Dermis microvascular lymphatic vessel endothelial cell (primary cell): ENCODE measurements around the gene MID1. TPM values are rescaled to one million over a fixed set of nuclear protein-coding genes. Genes with fewer than 3 reads are reported as not detected.

Experiments
- DNase-seq, 2 donors: peaks; one replicate each; pipeline versions ENCODE4 v3.0.0 to v3.0.0-alpha.2; 2010; ENCODE audit warnings: low read depth in 2 of 2
- total RNA-seq: library from RNA; depleted of rRNA; stranded (reverse); fragments of >200 nt; gene quantifications from 2 replicates; pipeline ENCODE4 v1.2.1, GENCODE V29; 2014

The MID1 gene
- total RNA-seq, 1 donor from 2014 or later = 25.9 TPM

GRCh38 chrX:10577853-10578252, 42.5 kb downstream of the MID1 start:
- DNase-seq = no peak

DNA sequence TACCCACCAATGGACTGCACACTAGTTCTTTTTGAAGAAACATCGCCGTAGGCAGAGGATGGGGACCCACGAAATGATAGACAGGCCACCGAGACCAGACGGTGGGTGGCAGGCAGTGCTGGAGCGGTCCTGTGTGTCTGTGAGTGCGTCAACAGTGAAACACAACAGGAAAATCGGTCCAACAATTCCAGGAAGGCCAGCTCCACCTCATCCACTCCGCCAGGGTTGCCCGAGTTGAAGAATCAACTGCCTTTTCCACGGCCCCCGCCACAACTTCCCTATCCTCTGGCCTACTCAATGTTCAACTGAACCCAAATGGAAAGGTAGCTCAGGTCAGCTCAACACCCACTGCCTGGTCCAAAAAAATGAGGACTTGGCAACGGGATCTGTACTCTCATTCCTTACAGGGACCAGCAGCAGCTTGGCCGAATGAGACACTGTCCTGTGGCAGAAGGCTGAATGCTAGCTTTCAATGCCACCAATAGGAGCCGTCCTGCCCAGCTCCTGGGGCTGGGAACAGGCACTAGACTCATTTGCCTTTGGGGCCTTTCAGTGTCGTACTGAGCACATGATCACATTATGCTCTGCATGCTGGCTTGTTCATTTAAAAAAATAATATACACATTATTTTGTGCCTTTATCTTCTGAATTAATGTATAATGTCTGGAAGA, 43.5 kb downstream of the MID1 start:
- peak; percentile 82 to 88 for DNase-seq

DNA sequence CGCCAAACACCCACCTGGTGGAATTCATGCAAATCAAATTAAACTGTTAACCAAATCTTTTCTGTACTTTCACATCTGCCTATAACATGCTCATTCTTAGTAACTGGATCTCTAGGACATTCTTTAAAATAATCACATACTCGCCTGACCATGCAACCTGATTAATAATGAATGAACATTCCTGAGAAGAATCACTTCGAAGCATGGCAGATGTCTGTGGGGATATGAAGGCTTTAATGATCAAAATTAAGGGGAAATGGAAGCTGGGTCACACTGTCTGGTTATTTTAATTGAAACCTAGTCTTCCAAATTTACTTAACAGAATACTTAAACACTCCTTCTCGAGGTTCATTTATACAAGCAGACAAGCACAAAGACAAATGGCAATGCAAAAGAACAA, 44.2 kb downstream of the MID1 start:
- no peak for DNase-seq

GRCh38 chrX:10574663-10575062, 45.7 kb downstream of the MID1 start:
- peak; percentile 48 to 82 for DNase-seq

DNA sequence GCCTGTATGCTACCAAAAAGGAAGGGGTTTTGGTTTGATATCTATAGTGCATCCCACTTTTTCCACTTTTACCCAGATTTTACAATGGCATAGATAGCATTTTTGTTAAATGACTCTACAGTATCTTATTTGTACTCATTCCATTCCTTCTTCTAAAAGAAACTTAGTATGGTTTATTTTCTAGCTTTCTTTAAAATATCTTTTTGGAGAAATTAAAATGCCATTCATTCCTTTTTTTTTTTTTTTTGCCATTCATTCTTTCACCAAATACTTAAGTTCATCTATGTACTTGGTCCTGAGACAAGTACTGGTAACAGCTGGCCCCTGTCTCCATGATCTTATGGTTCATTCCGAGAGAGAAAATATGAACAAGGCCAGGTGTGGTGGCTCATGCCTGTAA, 49.1 kb downstream of the MID1 start:
- DNase-seq = no peak

DNA sequence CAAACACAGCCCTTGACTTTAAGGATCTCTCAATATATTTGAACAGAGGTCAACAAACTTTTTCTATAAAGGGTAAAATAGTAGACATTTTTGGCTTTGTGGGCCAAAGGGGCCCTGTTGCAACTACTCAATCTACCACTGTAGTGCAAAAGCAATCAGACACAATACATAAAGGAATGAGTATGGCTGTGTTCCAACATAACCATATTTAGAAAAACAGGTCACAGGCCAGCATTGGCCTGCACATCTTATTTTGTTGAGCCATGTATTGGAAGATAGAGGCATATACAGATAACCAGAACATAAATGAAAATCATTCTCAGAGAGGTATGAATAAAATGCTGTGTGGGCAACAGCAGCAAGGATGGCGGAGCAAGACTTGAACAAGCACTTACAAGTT, 49.8 kb downstream of the MID1 start:
- DNase-seq = peak in 1 of 2 donors; percentile 30

DNA sequence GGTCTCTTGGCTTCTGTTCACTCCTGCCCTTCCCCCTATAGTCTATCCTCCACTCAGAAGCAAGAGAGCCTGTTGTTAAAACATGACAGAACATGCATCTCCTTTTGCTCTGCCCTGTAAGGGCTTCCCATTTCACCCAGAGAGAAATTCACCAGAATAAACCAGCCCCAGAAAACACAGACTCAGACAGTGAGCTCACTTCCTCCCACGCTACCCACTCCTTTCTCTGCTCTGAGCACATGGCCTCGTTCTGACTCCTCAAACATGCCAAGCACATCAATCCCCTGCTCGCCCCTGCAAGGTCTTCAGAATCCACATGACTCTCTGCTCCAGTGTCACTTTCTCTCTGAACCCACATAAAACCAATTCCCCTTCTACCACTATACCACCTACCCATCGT, 50.4 kb downstream of the MID1 start:
- DNase-seq = no peak

- no peak for DNase-seq
Observed at GRCh38 chrX:10568428-10568827, 52.0 kb downstream of the MID1 start.

DNA sequence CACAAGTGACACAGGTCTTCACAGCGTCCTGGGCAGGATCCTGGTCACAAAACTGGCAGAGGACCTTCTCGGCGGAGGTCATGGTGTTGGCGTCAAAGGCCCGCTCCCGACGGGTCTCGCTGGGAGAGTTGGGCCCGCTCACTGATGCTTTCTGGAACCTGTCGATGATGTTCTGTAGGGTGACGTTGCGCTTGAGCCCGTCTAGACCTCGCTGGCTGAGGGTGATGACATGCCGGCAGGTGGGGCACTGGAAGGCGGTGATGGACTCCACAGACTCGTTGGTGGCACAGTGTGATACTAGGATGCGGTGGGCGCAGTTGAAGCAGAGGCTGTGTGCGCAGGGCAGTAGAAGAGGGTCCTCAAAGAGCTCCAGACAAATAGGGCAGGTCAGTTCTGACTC, 53.2 kb downstream of the MID1 start:
- DNase-seq = no peak

DNA sequence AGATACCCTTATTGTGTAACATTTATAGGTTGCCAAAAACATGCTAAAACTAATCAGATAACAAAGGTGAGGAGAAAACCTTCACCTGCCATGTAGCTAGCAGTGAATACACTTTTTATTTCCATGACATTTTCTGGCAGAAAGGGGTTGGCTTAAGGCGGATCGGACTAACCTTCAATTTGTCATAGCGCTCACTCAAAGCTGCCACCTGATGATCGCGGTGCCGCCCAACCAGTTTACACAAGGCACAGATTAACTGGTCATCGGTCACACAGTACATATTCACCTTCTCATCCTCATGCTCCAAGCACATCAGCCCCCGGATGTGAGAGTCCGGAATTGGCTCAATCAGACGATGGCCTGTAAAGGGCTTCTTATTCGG, 53.7 kb downstream of the MID1 start:
- no peak for DNase-seq

- DNase-seq = no peak
Observed at GRCh38 chrX:10564484-10564883, 55.9 kb downstream of the MID1 start.

DNA sequence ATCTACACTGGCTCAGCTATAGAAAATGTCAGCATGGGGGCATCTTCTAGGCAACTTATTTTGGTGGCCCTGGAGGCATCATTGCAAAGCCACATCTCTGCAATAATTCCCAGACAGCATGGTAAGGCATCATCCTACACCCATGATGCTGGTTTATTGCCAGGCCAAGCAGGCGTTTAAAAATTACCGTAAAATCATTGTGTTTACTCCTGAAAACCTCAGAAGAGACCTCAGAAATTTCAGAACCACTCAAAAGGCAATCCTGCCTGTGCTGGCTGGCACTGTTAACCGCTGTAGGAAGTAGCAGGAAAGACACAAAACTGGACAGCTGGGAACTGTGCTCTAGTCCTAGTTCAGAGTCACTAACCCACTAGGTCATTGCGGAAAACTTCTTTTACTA, 63.2 kb downstream of the MID1 start:
- DNase-seq = no peak

- DNase-seq = no peak
Observed at GRCh38 chrX:10556405-10556804, 64.0 kb downstream of the MID1 start.

GRCh38 chrX:10555846-10556245, 64.5 kb downstream of the MID1 start:
- no peak for DNase-seq

- peak; percentile 89 to 90 for DNase-seq
Observed at GRCh38 chrX:10554612-10555270, 65.6 kb downstream of the MID1 start.

DNA sequence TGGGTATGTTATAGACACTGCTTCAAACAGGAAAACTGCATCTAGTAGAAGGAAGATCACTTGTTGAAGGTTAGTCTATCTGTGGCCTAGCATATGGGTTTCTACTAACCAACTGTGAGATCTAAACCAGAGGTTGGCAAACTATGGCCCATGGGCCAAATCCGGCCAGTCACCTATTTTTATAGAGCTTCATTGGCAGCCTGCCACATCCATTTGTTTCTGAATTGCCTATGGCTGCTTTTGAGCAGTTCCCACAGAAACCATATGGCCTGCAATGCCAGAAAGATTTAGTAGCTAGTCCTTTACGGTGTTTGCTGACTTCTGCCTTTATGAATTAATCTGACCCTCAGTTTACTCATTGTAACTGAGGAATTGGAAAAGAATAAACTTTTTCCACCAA, 71.1 kb downstream of the MID1 start:
- peak; percentile 45 to 76 for DNase-seq

- DNase-seq = no peak
Observed at GRCh38 chrX:10548688-10549087, 71.7 kb downstream of the MID1 start.

DNA sequence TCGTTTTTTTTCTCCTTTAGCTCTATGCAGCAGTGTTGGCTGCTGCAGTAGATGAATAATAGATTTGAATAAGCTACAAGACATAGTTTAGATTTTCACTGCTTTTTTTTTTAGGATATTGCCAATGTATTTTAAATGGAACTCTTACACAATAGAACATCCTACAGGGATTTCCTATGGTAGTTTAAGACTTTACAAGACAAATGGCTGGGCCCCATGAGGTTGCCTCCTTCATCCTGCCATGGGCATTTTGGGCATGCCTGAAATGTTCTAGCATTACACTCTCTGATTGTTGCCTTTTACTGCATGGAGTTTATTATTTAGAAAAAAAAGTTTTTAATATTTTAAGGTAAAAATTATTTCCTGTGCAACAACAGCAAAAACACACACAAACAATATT, 74.5 kb downstream of the MID1 start:
- no peak for DNase-seq

- no peak for DNase-seq
Observed at GRCh38 chrX:10542586-10542985, 77.8 kb downstream of the MID1 start.

GRCh38 chrX:10538831-10539230, 81.6 kb downstream of the MID1 start:
- no peak for DNase-seq

GRCh38 chrX:10537308-10537707, 83.1 kb downstream of the MID1 start:
- DNase-seq = no peak

DNA sequence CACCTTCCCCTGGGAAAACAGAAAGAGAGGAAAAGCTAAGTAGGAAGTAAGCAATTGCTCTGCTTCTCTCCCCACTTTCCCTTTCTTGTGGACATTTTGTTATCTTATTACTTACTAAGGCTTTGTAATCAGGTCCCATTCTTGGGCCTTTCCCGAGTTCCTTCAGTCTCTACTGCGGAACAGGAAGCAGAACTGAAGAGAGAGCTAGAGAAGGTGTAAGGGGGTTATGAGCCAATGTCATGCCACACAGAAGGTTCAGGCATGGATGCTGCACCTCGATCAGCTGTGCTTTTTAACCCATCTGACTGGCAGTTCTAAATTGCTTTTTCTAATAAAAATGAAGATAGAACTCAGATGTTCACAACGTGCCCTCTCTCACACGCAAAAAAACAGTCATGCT, 83.6 kb downstream of the MID1 start:
- no peak for DNase-seq

- no peak for DNase-seq
Observed at GRCh38 chrX:10534611-10535010, 85.8 kb downstream of the MID1 start.
